HG02763 (cell line): ENCODE data around the gene UBE2D1.
"Not testable (repeated sequence)": the region's sequence is repeated elsewhere in the genome, so short reads cannot be mapped to it uniquely, and the experiment has no call there.

Experiments
- ATAC-seq: cut with Tn5 transposase; IDR thresholded peaks from one replicate; pipeline ENCODE4 v1.9.1; 2021; ENCODE audit warnings: mild to moderate bottlenecking, moderate library complexity; ENCODE audit not compliant: unreplicated experiment

UBE2D1 gene

GRCh38 chr10:58373442-58373827, 38.6 kb downstream of the UBE2D1 start:
- ATAC-seq = no peak

GRCh38 chr10:58382489-58382995, 47.7 kb downstream of the UBE2D1 start:
- ATAC-seq = no peak

- peak; percentile 50 for ATAC-seq
These were observed 49.3 kb downstream of the UBE2D1 start for GRCh38 chr10:58384095-58384494.

GRCh38 chr10:58384544-58384998, 49.8 kb downstream of the UBE2D1 start:
- no peak for ATAC-seq

- ATAC-seq = peak; percentile 90
These were observed 50.4 kb downstream of the UBE2D1 start, which contains the start of gene TFAM for GRCh38 chr10:58384999-58385783. Gene TFAM, plus strand, starts transcription at chr10:58385410. Its CDS starts 138 bp downstream, at chr10:58385548.

GRCh38 chr10:58385784-58386112, 50.9 kb downstream of the UBE2D1 start:
- ATAC-seq = no peak

- ATAC-seq = no peak
These were observed 54.2 kb downstream of the UBE2D1 start for GRCh38 chr10:58389024-58389423.

GRCh38 chr10:58393317-58393716, 58.5 kb downstream of the UBE2D1 start:
- ATAC-seq = no peak

GRCh38 chr10:58394471-58394870, 59.7 kb downstream of the UBE2D1 start:
- no peak for ATAC-seq

GRCh38 chr10:58396057-58396456, 61.3 kb downstream of the UBE2D1 start:
- ATAC-seq = no peak

- ATAC-seq = no peak
These were observed 63.0 kb downstream of the UBE2D1 start for GRCh38 chr10:58397830-58398229.

GRCh38 chr10:58399410-58399809, 64.6 kb downstream of the UBE2D1 start:
- no peak for ATAC-seq

GRCh38 chr10:58400609-58401008, 65.8 kb downstream of the UBE2D1 start:
- no peak for ATAC-seq

GRCh38 chr10:58404001-58404400, 69.2 kb downstream of the UBE2D1 start:
- ATAC-seq = no peak

GRCh38 chr10:58409956-58410610, 75.3 kb downstream of the UBE2D1 start:
- ATAC-seq = no peak

- ATAC-seq = no peak
These were observed 77.7 kb downstream of the UBE2D1 start for GRCh38 chr10:58412502-58412961.

GRCh38 chr10:58414270-58415041, 79.7 kb downstream of the UBE2D1 start:
- ATAC-seq = no peak

GRCh38 chr10:58415757-58416156, 81.0 kb downstream of the UBE2D1 start:
- ATAC-seq = no peak

GRCh38 chr10:58417902-58418301, 83.1 kb downstream of the UBE2D1 start:
- not testable (repeated sequence) for ATAC-seq
